Gastroesophageal sphincter (tissue), 4 donors: Measurements from ENCODE around the gene BTNL3. TPM values are rescaled to one million over a fixed set of nuclear protein-coding genes. Genes with fewer than 3 reads are reported as not detected.
A peak's percentile ranks its signal among the peaks of the same experiment; 100 is the strongest.

Experiments
- ATAC-seq: fragments of 150-250 bp; one replicate; pipeline ENCODE4 v1.9.1; 2016; ENCODE audit warnings: mild to moderate bottlenecking, moderate library complexity
- H3K27ac ChIP-seq, 4 donors: fragments of 200-600 bp; sonication (generic) in 3 of 4; 1 replicate in 3 of 4; 2 replicates in 1 of 4; pipeline ENCODE4 v1.5.1; 2016 to 2019
- H3K27me3 ChIP-seq: fragments of 200-600 bp; sonication (generic); one replicate; pipeline ENCODE4 v1.5.1; 2019
- H3K36me3 ChIP-seq, 2 donors: fragments of 200-600 bp; sonication (generic); one replicate each; pipeline ENCODE4 v1.5.1; 2019; ENCODE audit warnings: control low read depth in 1 of 2
- H3K4me1 ChIP-seq, 3 donors: fragments of 200-600 bp; sonication (generic); 1 replicate in 2 of 3; 2 replicates in 1 of 3; pipeline ENCODE4 v1.5.1; 2016 to 2019; ENCODE audit warnings: control low read depth in 2 of 3
- H3K4me3 ChIP-seq, 2 donors: fragments of 200-600 bp; sonication (generic); one replicate each; pipeline ENCODE4 v1.5.1; 2019; ENCODE audit warnings: mild to moderate bottlenecking in 1 of 2, moderate library complexity in 1 of 2
- H3K9me3 ChIP-seq, 3 donors: fragments of 200-600 bp; sonication (generic); one replicate each; pipeline ENCODE4 v1.5.1; 2017 to 2019; ENCODE audit warnings: control low read depth in 2 of 3
- EP300 ChIP-seq: sonication (generic); formaldehyde crosslinking; IDR thresholded peaks from one replicate; pipeline ENCODE4 v1.6.1; 2017; ENCODE audit warnings: antibody characterized with exemption, mild to moderate bottlenecking
- POLR2A ChIP-seq, 2 donors: fragments of 450-650 bp; IDR thresholded peaks; one replicate each; pipeline ENCODE4 v1.6.1; 2017; ENCODE audit warnings: antibody characterized with exemption in 2 of 2, mild to moderate bottlenecking in 2 of 2, moderate library complexity in 1 of 2
- POLR2AphosphoS5 ChIP-seq: sonication (generic); formaldehyde crosslinking; IDR thresholded peaks from one replicate; pipeline ENCODE4 v1.6.1; 2017; ENCODE audit warnings: antibody characterized with exemption
- WGBS, 2 donors: methylation state at CpG; one replicate each; pipeline ENCODE4 v1.1.5; 2018; ENCODE audit warnings: low coverage in 1 of 2; 5-methylcytosine and 5-hydroxymethylcytosine counted together
- total RNA-seq, 4 donors: library from RNA; depleted of rRNA; stranded (reverse); fragments of >200 nt; gene quantifications; one replicate each; pipeline ENCODE4 v1.1.0, GENCODE V29; 2016
- TF ChIP-seq, protein P1 (sequence below), 4 experiments: fragments of 200-600 bp in 2 of 4; fragments of 450-650 bp in 2 of 4; sonication (generic) in 1 of 4; IDR thresholded peaks; one replicate each; pipeline ENCODE4 v1.5.1; 2017 to 2019; ENCODE audit warnings: antibody characterized with exemption in 4 of 4, mild to moderate bottlenecking in 2 of 4, moderate library complexity in 2 of 4

BTNL3 gene
- total RNA-seq, 4 donors from 2014 or later: not detected

- no peaks in the 10 kb centered on the region for H3K36me3 ChIP-seq
- H3K9me3 ChIP-seq: no peaks in the 10 kb centered on the region
- no peaks in the 10 kb centered on the region for H3K4me1 ChIP-seq
- WGBS, 2 donors: 53 to 59% methylated on average over 4 to 11 of the region's 15 CpGs
- no peak for TF ChIP-seq POLR2A (IDR thresholded peaks at IDR 0.05)
- TF ChIP-seq, protein P1, sequence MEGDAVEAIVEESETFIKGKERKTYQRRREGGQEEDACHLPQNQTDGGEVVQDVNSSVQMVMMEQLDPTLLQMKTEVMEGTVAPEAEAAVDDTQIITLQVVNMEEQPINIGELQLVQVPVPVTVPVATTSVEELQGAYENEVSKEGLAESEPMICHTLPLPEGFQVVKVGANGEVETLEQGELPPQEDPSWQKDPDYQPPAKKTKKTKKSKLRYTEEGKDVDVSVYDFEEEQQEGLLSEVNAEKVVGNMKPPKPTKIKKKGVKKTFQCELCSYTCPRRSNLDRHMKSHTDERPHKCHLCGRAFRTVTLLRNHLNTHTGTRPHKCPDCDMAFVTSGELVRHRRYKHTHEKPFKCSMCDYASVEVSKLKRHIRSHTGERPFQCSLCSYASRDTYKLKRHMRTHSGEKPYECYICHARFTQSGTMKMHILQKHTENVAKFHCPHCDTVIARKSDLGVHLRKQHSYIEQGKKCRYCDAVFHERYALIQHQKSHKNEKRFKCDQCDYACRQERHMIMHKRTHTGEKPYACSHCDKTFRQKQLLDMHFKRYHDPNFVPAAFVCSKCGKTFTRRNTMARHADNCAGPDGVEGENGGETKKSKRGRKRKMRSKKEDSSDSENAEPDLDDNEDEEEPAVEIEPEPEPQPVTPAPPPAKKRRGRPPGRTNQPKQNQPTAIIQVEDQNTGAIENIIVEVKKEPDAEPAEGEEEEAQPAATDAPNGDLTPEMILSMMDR (IDR thresholded peaks at IDR 0.05): no peak
- TF ChIP-seq EP300: no peak
- TF ChIP-seq POLR2AphosphoS5: no peak
- peak overlapping the region in 1 of 2 donors; percentile 32 for H3K4me3 ChIP-seq
- peak overlapping the region in 3 of 4 donors; percentile 4 to 48 (median 47) for H3K27ac ChIP-seq
- no peak for ATAC-seq
- H3K27me3 ChIP-seq: peaks cover 73% of the 10 kb centered on the region
Measured at GRCh38 chr5:181042036-181042713, 53.5 kb downstream of the BTNL3 start.

DNA sequence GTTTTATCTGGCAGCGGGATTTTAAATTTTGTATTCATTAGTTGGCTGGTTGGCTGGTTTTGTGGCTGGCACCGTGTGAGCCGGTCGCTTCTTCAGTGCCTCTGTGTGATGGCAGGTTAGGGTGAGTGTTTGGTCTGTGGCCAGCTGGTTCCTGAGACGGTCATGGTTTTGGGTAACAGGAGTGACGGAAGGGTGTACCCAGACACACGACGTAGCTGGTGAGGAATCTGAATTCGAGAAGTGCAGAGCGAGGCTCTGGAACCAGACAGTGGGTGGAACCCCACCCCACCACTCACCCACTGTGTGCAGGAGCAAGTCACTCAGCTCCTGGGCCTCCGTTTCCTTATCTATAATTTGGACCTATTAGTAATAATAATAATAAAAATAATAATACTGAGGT, 54.1 kb downstream of the BTNL3 start:
- Histone ChIP-seq H3K36me3 (no peaks in the 10 kb centered on the region), H3K4me3 (peak overlapping the region in 1 of 2 donors; percentile 32), H3K9me3 (no peaks in the 10 kb centered on the region), H3K27ac (peak overlapping the region in 2 of 4 donors; percentile 4 to 48), H3K4me1 (no peaks in the 10 kb centered on the region), H3K27me3 (peaks cover 73% of the 10 kb centered on the region)
- ATAC-seq: no peak
- 59% methylated on average over 8 of the region's 11 CpGs; no CpG with 5 or more reads in 1 of the 2 donors for WGBS, 2 donors
- TF ChIP-seq, protein P1 (IDR thresholded peaks at IDR 0.05): no peak
- TF ChIP-seq EP300 (no peak), POLR2A (IDR thresholded peaks at IDR 0.05) (no peak), POLR2AphosphoS5 (no peak)

GRCh38 chr5:181043285-181044092, 54.8 kb downstream of the BTNL3 start:
- Histone ChIP-seq H3K4me1 (no peaks in the 10 kb centered on the region), H3K4me3 (no peak overlapping the region), H3K27me3 (peaks cover 73% of the 10 kb centered on the region), H3K36me3 (no peaks in the 10 kb centered on the region), H3K27ac (peak overlapping the region in 2 of 4 donors; percentile 46 to 60), H3K9me3 (no peaks in the 10 kb centered on the region)
- TF ChIP-seq POLR2A (IDR thresholded peaks at IDR 0.05) (no peak), POLR2AphosphoS5 (no peak), EP300 (no peak)
- TF ChIP-seq, protein P1 (IDR thresholded peaks at IDR 0.05): no peak
- ATAC-seq: no peak
- WGBS, 2 donors: 43 to 67% methylated on average over 3 to 7 of the region's 12 CpGs

DNA sequence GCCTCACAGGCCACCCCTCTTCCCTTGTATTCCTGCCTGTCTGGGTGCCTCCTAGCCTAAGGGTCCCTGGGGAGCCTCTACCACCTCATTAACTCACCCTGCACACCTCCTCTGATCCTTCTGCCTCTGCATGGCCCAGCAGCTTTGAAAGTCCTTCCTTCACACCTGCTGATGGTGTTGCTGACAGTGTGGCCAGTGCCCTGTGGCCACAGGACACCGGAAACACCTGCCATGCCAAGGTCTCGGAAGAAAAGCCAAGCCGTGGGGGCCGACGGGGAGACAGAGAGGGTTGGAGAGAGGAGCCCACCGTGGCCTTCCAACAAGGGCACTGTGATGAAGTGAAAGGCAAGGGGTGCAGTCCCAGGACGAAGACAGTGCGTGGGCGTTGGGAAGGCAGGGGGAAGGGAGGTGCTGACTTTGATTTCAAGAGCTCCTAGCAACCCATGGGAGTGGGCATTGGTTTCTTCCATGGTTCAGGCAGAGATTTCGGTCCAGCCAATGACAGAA, 55.5 kb downstream of the BTNL3 start:
- H3K4me3 ChIP-seq: no peak overlapping the region
- TF ChIP-seq, protein P1 (IDR thresholded peaks at IDR 0.05): no peak
- TF ChIP-seq POLR2A (IDR thresholded peaks at IDR 0.05): no peak
- peaks cover 72% of the 10 kb centered on the region for H3K27me3 ChIP-seq
- ATAC-seq: no peak
- 63 to 80% methylated on average over 2 to 7 of the region's 10 CpGs for WGBS, 2 donors
- no peaks in the 10 kb centered on the region for H3K9me3 ChIP-seq
- H3K27ac ChIP-seq: peak overlapping the region in 2 of 4 donors; percentile 46 to 60
- no peaks in the 10 kb centered on the region for H3K36me3 ChIP-seq
- H3K4me1 ChIP-seq: no peaks in the 10 kb centered on the region
